Skeletal muscle tissue (tissue), 1 donor: ENCODE measurements around the gene TCEA3. TPM values are rescaled to one million over a fixed set of nuclear protein-coding genes. Genes with fewer than 3 reads are reported as not detected.

Experiments used
- total RNA-seq: library from RNA; depleted of rRNA; stranded (reverse); fragments of >200 nt; gene quantifications from one replicate; pipeline ENCODE4 v1.2.3, GENCODE V29; 2014

The TCEA3 gene
- total RNA-seq, 1 donor from 2014 or later, result 314 TPM

Other genes with a start within 250 kb of the TCEA3 start
- not detected for gene HTR1D, start 207.2 kb downstream of the TCEA3 start, total RNA-seq
- gene HNRNPR, start 80.5 kb downstream of the TCEA3 start, total RNA-seq, result 83.5 TPM
- 67.3 TPM for gene ZNF436, start 54.9 kb downstream of the TCEA3 start, total RNA-seq
- 45.9 TPM for gene ASAP3, start 59.4 kb upstream of the TCEA3 start, total RNA-seq
- gene E2F2, start 106.5 kb upstream of the TCEA3 start, total RNA-seq, result 5.7 TPM
- gene ID3, start 134.8 kb upstream of the TCEA3 start, total RNA-seq, result 120 TPM